Gastrocnemius medialis (tissue), 4 donors: Measurements from ENCODE around the gene ZG16.

Experiments
- CTCF ChIP-seq, 5 experiments: fragments of 450-650 bp in 3 of 5; fragments of 200-600 bp in 2 of 5; sonication (generic) in 2 of 5; IDR thresholded peaks in 4 of 5; conservative IDR thresholded peaks in 1 of 5; 1 replicate in 4 of 5; 2 replicates in 1 of 5; pipeline ENCODE4 v1.5.1; 2016 to 2019; ENCODE audit warnings: antibody characterized with exemption in 5 of 5, mild to moderate bottlenecking in 3 of 5, moderate library complexity in 3 of 5
- POLR2A ChIP-seq, 2 donors: fragments of 450-650 bp; IDR thresholded peaks; one replicate each; pipeline ENCODE4 v1.6.1; 2017; ENCODE audit warnings: antibody characterized with exemption in 2 of 2, mild to moderate bottlenecking in 2 of 2, moderate library complexity in 2 of 2

DNA sequence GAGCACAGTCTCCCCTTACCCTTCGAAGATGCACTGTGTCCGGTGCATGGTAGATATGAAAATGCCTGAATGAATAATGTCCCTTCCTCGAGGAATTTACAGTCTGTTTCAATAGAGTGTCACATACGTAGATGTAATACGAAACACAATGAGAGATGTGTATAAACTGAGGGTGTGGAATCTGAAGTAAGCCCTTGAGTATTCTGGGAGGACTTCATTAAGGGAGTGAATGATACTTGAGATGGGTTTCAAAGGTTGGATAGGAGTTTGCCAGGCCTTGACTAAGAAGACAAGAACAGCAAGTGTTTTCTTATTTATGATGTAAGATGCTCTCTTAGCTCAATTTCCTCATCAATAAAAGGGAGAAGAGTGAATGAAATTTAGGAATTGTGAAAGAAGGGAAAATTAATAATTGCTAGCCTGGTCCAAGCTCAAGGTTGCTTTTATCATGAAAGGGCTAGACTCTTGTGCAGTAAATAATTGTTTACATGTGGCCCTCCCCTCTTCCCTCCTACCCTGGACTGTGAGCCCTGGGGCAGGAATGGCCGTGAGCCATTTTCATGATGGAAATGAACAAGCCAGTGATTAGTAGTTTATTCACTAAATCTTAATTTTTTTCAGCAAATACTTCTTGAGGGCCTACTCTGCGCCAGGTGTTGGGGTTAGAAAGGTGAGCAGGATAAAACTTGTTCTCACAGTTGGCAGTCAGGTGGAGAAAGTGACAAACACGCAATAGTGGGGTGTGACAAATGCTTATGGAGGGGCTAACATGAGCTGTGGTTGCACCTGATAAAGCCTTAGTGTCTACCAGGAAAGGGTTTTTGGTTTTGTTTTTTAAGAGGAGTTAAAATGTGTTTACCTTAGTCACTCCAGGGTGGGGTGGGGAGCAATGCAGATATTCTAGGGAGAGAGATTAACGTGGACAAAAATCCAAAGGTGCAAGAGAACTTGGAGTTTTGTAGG lies 14.1 kb downstream of the ZG16 start:
- no peak for TF ChIP-seq CTCF (IDR thresholded peaks at IDR 0.05 in 4 of 5, conservative IDR thresholded peaks at IDR 0.05 in 1 of 5)
- no peak for TF ChIP-seq POLR2A (IDR thresholded peaks at IDR 0.05)
